SK-N-MC (cell line): ENCODE data around the gene KIAA0825.

Experiments
- EZH2 ChIP-seq: fragments of 200-600 bp; sonication (generic); IDR thresholded peaks from one replicate; pipeline ENCODE4 v1.6.1; 2017; ENCODE audit warnings: antibody characterized with exemption
- FOXP2 ChIP-seq: optimal IDR thresholded peaks from 2 replicates; pipeline ENCODE3; 2011; ENCODE audit warnings: mild to moderate bottlenecking, moderate library complexity; ENCODE audit not compliant: insufficient read depth; ENCODE audit errors: extremely low read length, control extremely low read depth
- POLR2AphosphoS5 ChIP-seq: IDR thresholded peaks from 2 replicates; pipeline ENCODE4 v1.6.1; 2012; ENCODE audit warnings: mild to moderate bottlenecking, low read depth, low read length, borderline replicate concordance

DNA sequence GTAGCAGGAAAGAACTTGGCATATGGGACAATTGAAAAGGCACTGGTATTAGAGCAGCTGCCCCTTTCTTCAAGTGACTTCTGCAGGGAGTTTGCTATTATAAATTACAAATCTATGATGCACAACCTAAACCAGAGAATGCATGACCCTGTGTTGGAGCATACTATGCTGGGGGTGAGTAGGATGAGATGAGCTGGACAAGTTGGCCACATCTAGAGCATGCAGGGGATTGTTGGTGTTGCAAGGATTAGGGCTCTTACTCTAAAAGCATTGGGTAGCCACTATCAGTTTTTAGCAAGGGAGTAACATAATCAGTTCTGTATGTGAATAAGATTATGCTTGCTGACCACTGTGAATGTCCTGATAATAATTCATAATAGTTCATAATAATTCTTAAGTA lies 186.7 kb downstream of the KIAA0825 start:
- TF ChIP-seq FOXP2 (no peak), EZH2 (no peak), POLR2AphosphoS5 (no peak)
